HEK293 (cell line): ENCODE measurements around the gene CHERP.

Experiments used
- CTCF ChIA-PET: fragments of 350-600 bp; formaldehyde crosslinking; extraction: SDS; loops from one replicate; lab custom pipeline; 2021; ENCODE audit warnings: antibody characterized with exemption; lab: Yijun Ruan, JAX
- POLR2A ChIA-PET: fragments of 300-600 bp; formaldehyde crosslinking; extraction: SDS; loops from one replicate; lab custom pipeline; 2020; ENCODE audit warnings: antibody characterized with exemption, inconsistent platforms; lab: Yijun Ruan, JAX
- H3K27ac ChIP-seq: fragments of 200-500 bp; sonication (Bioruptor generic); 2 replicates; pipeline ENCODE4 v1.5.1; 2014; ENCODE audit warnings: low read depth, low read length, control low read depth, inconsistent platforms; ENCODE audit errors: extremely low read depth
- H3K36me3 ChIP-seq, 2 experiments: fragments of 200-500 bp in 1 of 2; sonication (Bioruptor generic) in 1 of 2; 1 replicate in 1 of 2; 2 replicates in 1 of 2; pipeline ENCODE4 v1.5.1; 2014 to 2017; ENCODE audit warnings: inconsistent platforms in 2 of 2, low read length in 2 of 2; ENCODE audit not compliant: control insufficient read depth in 2 of 2, insufficient read depth in 1 of 2
- H3K4me1 ChIP-seq: fragments of 200-500 bp; sonication (Bioruptor generic); 2 replicates; pipeline ENCODE4 v1.5.1; 2014; ENCODE audit warnings: mild to moderate bottlenecking, low read length, inconsistent platforms; ENCODE audit not compliant: control insufficient read depth, insufficient read depth
- H3K4me3 ChIP-seq: 2 replicates; pipeline ENCODE4 v1.5.1; 2011; ENCODE audit warnings: low read depth, mild to moderate bottlenecking, control low read depth, low read length, moderate library complexity
- H3K9me3 ChIP-seq: fragments of 200-500 bp; sonication (Bioruptor generic); 2 replicates; pipeline ENCODE4 v1.5.1; 2014; ENCODE audit warnings: low read depth, low read length, inconsistent platforms; ENCODE audit not compliant: control insufficient read depth, insufficient read depth
- KLF7 ChIP-seq: fragments of 450-650 bp; formaldehyde crosslinking; IDR thresholded peaks from 2 replicates; pipeline ENCODE4 v1.5.1; 2016; ENCODE audit warnings: missing biosample characterization, missing genetic modification characterization, borderline replicate concordance
- KLF8 ChIP-seq: fragments of 450-650 bp; formaldehyde crosslinking; IDR thresholded peaks from 2 replicates; pipeline ENCODE4 v1.5.1; 2016; ENCODE audit warnings: missing biosample characterization, missing genetic modification characterization
- SETDB1 ChIP-seq: IDR thresholded peaks from one replicate; pipeline ENCODE4 v1.6.1; 2017; ENCODE audit warnings: mild to moderate bottlenecking, low read length, moderate library complexity, mixed read lengths; ENCODE audit not compliant: insufficient read length
- SP3 ChIP-seq: fragments of 450-650 bp; formaldehyde crosslinking; IDR thresholded peaks from 2 replicates; pipeline ENCODE4 v1.5.1; 2016; ENCODE audit warnings: missing biosample characterization, missing genetic modification characterization
- WT1 ChIP-seq: fragments of 450-650 bp; formaldehyde crosslinking; IDR thresholded peaks from 2 replicates; pipeline ENCODE4 v1.5.1; 2016; ENCODE audit warnings: missing biosample characterization, missing genetic modification characterization
- ZFP41 ChIP-seq: fragments of 450-650 bp; formaldehyde crosslinking; IDR thresholded peaks from 2 replicates; pipeline ENCODE4 v1.5.1; 2016; ENCODE audit warnings: missing biosample characterization, missing genetic modification characterization, borderline replicate concordance
- ZNF184 ChIP-seq: fragments of 450-650 bp; IDR thresholded peaks from 2 replicates; pipeline ENCODE4 v1.5.1; 2018; ENCODE audit warnings: missing biosample characterization, mild to moderate bottlenecking, missing genetic modification characterization
- ZNF202 ChIP-seq: fragments of 450-650 bp; formaldehyde crosslinking; IDR thresholded peaks from 2 replicates; pipeline ENCODE4 v1.5.1; 2016; ENCODE audit warnings: missing biosample characterization, missing genetic modification characterization, borderline replicate concordance
- ZNF239 ChIP-seq: fragments of 450-650 bp; formaldehyde crosslinking; IDR thresholded peaks from 2 replicates; pipeline ENCODE4 v1.5.1; 2016; ENCODE audit warnings: missing biosample characterization, missing genetic modification characterization
- ZNF341 ChIP-seq: fragments of 450-650 bp; formaldehyde crosslinking; IDR thresholded peaks from 2 replicates; pipeline ENCODE4; 2016; ENCODE audit warnings: low read depth, missing biosample characterization, missing genetic modification characterization
- ZNF48 ChIP-seq: fragments of 450-650 bp; formaldehyde crosslinking; IDR thresholded peaks from 2 replicates; pipeline ENCODE4 v1.5.1; 2016; ENCODE audit warnings: missing biosample characterization, missing genetic modification characterization
- ZNF529 ChIP-seq: fragments of 450-650 bp; formaldehyde crosslinking; IDR thresholded peaks from 2 replicates; pipeline ENCODE4 v1.5.1; 2017; ENCODE audit warnings: missing genetic modification characterization, missing biosample characterization; ENCODE audit not compliant: insufficient replicate concordance
- ZNF571 ChIP-seq: fragments of 450-650 bp; formaldehyde crosslinking; IDR thresholded peaks from 2 replicates; pipeline ENCODE4 v1.5.0; 2017; ENCODE audit warnings: missing biosample characterization, missing genetic modification characterization
- ZNF747 ChIP-seq: fragments of 450-650 bp; formaldehyde crosslinking; IDR thresholded peaks from 2 replicates; pipeline ENCODE4 v1.5.1; 2016; ENCODE audit warnings: missing biosample characterization, missing genetic modification characterization
- ZNF776 ChIP-seq: fragments of 450-650 bp; formaldehyde crosslinking; IDR thresholded peaks from 2 replicates; pipeline ENCODE4 v1.5.0; 2017; ENCODE audit warnings: missing biosample characterization, missing genetic modification characterization, borderline replicate concordance
- ZSCAN23 ChIP-seq: fragments of 450-650 bp; formaldehyde crosslinking; IDR thresholded peaks from 2 replicates; pipeline ENCODE4 v1.5.1; 2016; ENCODE audit warnings: missing biosample characterization, missing genetic modification characterization
- TF ChIP-seq, protein P1 (sequence below): fragments of 450-650 bp; formaldehyde crosslinking; IDR thresholded peaks from 2 replicates; pipeline ENCODE4 v1.5.1; 2016; ENCODE audit warnings: missing biosample characterization, missing genetic modification characterization
- TF ChIP-seq, protein P2 (sequence below): fragments of 450-650 bp; formaldehyde crosslinking; conservative IDR thresholded peaks from 2 replicates; pipeline ENCODE4 v1.5.1; 2016; ENCODE audit warnings: low read depth, missing biosample characterization, missing genetic modification characterization
- TF ChIP-seq, protein P3 (sequence below): fragments of 450-650 bp; formaldehyde crosslinking; IDR thresholded peaks from 2 replicates; pipeline ENCODE4 v1.5.1; 2016; ENCODE audit warnings: missing biosample characterization, missing genetic modification characterization
- TF ChIP-seq, protein P4 (sequence below): fragments of 450-650 bp; formaldehyde crosslinking; IDR thresholded peaks from 2 replicates; pipeline ENCODE4 v1.5.1; 2016; ENCODE audit warnings: missing biosample characterization, missing genetic modification characterization
- TF ChIP-seq, protein P5 (sequence below): fragments of 450-650 bp; formaldehyde crosslinking; IDR thresholded peaks from 2 replicates; pipeline ENCODE4 v1.5.1; 2016; ENCODE audit warnings: missing biosample characterization, missing genetic modification characterization, borderline replicate concordance
- TF ChIP-seq, protein P6 (sequence below): fragments of 450-650 bp; formaldehyde crosslinking; IDR thresholded peaks from 2 replicates; pipeline ENCODE4 v1.5.1; 2016; ENCODE audit warnings: missing biosample characterization, missing genetic modification characterization
- TF ChIP-seq, protein P7 (sequence below): fragments of 450-650 bp; formaldehyde crosslinking; IDR thresholded peaks from 2 replicates; pipeline ENCODE4 v1.5.1; 2016; ENCODE audit warnings: missing biosample characterization, missing genetic modification characterization

CHERP gene

DNA sequence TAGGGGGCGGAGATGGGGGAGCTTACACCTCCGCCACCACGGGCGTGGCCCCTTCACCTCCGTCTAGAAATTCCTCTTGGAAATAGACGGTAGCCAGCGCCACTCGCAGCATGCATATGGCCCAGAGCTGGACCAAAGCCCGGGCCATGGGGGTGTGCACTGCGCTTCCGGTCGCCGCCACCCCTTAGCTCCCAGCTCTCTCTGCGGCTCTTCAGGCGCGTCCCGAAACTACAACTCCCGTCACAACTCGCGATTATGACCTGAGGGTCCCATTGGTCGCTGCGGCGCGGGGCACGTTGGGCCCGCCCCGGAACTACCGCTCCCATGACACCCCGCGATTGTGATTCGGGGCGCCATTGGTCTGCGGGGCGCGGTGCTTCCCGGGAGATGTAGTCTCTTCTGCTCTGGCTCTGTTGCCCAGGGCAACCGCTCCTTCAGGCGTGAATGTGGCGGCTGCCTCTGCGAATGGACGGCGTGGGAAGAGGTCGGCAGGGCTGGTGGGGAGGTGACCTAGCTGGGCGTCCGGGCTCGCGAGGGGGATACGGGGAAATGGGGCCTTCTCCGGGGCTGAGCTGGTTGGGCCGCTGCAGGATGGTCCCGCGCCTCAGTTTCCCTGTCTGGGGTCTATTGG lies 46.1 kb downstream of the CHERP start, which contains the start of the genes C19orf44 and CALR3:
Gene C19orf44, plus strand, starts transcription at position 413 of the 631 bp plus-strand sequence. CDS start 4,399 bp downstream, outside the sequence.
Gene CALR3, minus strand, starts transcription at position 186 of the 631 bp plus-strand sequence. Its CDS starts 38 bp downstream, at position 148.
- Histone ChIP-seq H3K27ac (peak within 1 kb of the TSS; percentile 21; the same call in 1 of the 2 replicates), H3K9me3 (no peaks in the 10 kb centered on the region), H3K36me3 (peaks cover 2 to 8% of the 10 kb centered on the region in 2 experiments; a peak in 1 of 3 replicates), H3K4me1 (no peaks in the 10 kb centered on the region), H3K4me3 (peak within 1 kb of the TSS; percentile 87)
- POLR2A ChIA-PET, result interaction anchor here (0.9 to 1.5 kb wide), 7 partner anchors 10 to 131 kb away, joined by 3 to 7 read pairs (median 5); partner anchors contain the start of gene MED26
- CTCF ChIA-PET, result interaction anchor here (0.6 to 1.8 kb wide), 4 partner anchors 16 to 159 kb away, joined by 3 to 6 read pairs (median 5); no protein-coding TSS in a partner anchor
- TF ChIP-seq, protein P1, sequence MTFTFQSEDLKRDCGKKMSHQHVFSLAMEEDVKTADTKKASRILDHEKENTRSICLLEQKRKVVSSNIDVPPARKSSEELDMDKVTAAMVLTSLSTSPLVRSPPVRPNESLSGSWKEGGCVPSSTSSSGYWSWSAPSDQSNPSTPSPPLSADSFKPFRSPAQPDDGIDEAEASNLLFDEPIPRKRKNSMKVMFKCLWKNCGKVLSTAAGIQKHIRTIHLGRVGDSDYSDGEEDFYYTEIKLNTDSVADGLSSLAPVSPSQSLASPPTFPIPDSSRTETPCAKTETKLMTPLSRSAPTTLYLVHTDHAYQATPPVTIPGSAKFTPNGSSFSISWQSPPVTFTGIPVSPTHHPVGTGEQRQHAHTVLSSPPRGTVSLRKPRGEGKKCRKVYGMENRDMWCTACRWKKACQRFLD (tag by site-specific recombination), result no peak
- TF ChIP-seq, protein P2, sequence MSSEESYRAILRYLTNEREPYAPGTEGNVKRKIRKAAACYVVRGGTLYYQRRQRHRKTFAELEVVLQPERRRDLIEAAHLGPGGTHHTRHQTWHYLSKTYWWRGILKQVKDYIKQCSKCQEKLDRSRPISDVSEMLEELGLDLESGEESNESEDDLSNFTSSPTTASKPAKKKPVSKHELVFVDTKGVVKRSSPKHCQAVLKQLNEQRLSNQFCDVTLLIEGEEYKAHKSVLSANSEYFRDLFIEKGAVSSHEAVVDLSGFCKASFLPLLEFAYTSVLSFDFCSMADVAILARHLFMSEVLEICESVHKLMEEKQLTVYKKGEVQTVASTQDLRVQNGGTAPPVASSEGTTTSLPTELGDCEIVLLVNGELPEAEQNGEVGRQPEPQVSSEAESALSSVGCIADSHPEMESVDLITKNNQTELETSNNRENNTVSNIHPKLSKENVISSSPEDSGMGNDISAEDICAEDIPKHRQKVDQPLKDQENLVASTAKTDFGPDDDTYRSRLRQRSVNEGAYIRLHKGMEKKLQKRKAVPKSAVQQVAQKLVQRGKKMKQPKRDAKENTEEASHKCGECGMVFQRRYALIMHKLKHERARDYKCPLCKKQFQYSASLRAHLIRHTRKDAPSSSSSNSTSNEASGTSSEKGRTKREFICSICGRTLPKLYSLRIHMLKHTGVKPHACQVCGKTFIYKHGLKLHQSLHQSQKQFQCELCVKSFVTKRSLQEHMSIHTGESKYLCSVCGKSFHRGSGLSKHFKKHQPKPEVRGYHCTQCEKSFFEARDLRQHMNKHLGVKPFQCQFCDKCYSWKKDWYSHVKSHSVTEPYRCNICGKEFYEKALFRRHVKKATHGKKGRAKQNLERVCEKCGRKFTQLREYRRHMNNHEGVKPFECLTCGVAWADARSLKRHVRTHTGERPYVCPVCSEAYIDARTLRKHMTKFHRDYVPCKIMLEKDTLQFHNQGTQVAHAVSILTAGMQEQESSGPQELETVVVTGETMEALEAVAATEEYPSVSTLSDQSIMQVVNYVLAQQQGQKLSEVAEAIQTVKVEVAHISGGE (tag by site-specific recombination), result peak; percentile 74
- 0 out of 2 replicates have a peak, but pooled peaks have one; percentile 39 for TF ChIP-seq ZNF184
- TF ChIP-seq, protein P3, sequence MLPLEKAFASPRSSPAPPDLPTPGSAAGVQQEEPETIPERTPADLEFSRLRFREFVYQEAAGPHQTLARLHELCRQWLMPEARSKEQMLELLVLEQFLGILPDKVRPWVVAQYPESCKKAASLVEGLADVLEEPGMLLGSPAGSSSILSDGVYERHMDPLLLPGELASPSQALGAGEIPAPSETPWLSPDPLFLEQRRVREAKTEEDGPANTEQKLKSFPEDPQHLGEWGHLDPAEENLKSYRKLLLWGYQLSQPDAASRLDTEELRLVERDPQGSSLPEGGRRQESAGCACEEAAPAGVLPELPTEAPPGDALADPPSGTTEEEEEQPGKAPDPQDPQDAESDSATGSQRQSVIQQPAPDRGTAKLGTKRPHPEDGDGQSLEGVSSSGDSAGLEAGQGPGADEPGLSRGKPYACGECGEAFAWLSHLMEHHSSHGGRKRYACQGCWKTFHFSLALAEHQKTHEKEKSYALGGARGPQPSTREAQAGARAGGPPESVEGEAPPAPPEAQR (tag by site-specific recombination), result no peak
- TF ChIP-seq ZNF776 (tag by site-specific recombination), result no peak
- TF ChIP-seq ZNF239 (tag by site-specific recombination), result no peak
- no peak for TF ChIP-seq ZNF529
- TF ChIP-seq ZFP41, result no peak
- TF ChIP-seq WT1 (tag by site-specific recombination), result 0 out of 2 replicates have a peak, but pooled peaks have one; percentile 8
- TF ChIP-seq ZNF341, result 0 out of 2 replicates have a peak, but pooled peaks have one; percentile 16
- no peak for TF ChIP-seq ZSCAN23
- TF ChIP-seq, protein P4, sequence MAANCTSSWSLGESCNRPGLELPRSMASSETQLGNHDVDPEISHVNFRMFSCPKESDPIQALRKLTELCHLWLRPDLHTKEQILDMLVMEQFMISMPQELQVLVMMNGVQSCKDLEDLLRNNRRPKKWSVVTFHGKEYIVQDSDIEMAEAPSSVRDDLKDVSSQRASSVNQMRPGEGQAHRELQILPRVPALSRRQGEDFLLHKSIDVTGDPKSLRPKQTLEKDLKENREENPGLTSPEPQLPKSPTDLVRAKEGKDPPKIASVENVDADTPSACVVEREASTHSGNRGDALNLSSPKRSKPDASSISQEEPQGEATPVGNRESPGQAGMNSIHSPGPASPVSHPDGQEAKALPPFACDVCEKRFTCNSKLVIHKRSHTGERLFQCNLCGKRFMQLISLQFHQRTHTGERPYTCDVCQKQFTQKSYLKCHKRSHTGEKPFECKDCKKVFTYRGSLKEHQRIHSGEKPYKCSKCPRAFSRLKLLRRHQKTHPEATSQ (tag by site-specific recombination), result no peak
- TF ChIP-seq, protein P5, sequence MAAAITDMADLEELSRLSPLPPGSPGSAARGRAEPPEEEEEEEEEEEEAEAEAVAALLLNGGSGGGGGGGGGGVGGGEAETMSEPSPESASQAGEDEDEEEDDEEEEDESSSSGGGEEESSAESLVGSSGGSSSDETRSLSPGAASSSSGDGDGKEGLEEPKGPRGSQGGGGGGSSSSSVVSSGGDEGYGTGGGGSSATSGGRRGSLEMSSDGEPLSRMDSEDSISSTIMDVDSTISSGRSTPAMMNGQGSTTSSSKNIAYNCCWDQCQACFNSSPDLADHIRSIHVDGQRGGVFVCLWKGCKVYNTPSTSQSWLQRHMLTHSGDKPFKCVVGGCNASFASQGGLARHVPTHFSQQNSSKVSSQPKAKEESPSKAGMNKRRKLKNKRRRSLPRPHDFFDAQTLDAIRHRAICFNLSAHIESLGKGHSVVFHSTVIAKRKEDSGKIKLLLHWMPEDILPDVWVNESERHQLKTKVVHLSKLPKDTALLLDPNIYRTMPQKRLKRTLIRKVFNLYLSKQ (tag by site-specific recombination), result no peak
- no peak for TF ChIP-seq ZNF747
- TF ChIP-seq KLF7 (tag by site-specific recombination), result no peak
- TF ChIP-seq KLF8, result peak; percentile 87
- TF ChIP-seq, protein P6, sequence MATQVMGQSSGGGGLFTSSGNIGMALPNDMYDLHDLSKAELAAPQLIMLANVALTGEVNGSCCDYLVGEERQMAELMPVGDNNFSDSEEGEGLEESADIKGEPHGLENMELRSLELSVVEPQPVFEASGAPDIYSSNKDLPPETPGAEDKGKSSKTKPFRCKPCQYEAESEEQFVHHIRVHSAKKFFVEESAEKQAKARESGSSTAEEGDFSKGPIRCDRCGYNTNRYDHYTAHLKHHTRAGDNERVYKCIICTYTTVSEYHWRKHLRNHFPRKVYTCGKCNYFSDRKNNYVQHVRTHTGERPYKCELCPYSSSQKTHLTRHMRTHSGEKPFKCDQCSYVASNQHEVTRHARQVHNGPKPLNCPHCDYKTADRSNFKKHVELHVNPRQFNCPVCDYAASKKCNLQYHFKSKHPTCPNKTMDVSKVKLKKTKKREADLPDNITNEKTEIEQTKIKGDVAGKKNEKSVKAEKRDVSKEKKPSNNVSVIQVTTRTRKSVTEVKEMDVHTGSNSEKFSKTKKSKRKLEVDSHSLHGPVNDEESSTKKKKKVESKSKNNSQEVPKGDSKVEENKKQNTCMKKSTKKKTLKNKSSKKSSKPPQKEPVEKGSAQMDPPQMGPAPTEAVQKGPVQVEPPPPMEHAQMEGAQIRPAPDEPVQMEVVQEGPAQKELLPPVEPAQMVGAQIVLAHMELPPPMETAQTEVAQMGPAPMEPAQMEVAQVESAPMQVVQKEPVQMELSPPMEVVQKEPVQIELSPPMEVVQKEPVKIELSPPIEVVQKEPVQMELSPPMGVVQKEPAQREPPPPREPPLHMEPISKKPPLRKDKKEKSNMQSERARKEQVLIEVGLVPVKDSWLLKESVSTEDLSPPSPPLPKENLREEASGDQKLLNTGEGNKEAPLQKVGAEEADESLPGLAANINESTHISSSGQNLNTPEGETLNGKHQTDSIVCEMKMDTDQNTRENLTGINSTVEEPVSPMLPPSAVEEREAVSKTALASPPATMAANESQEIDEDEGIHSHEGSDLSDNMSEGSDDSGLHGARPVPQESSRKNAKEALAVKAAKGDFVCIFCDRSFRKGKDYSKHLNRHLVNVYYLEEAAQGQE (tag by site-specific recombination), result peak; percentile 32; the same call in 1 of the 2 replicates
- TF ChIP-seq SETDB1, result no peak
- TF ChIP-seq ZNF571, result no peak
- TF ChIP-seq ZNF202, result no peak
- TF ChIP-seq, protein P7, sequence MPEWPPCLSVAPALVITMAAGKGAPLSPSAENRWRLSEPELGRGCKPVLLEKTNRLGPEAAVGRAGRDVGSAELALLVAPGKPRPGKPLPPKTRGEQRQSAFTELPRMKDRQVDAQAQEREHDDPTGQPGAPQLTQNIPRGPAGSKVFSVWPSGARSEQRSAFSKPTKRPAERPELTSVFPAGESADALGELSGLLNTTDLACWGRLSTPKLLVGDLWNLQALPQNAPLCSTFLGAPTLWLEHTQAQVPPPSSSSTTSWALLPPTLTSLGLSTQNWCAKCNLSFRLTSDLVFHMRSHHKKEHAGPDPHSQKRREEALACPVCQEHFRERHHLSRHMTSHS (tag by site-specific recombination), result no peak
- peak; percentile 99 for TF ChIP-seq SP3 (tag by site-specific recombination)
- TF ChIP-seq ZNF48 (tag by site-specific recombination), result no peak
